GM19099 (cell line): ENCODE data around the gene XRCC1.

Source experiments
- POLR2A ChIP-seq: IDR thresholded peaks from 3 replicates; pipeline ENCODE4 v1.6.1; 2011; ENCODE audit warnings: low read depth; ENCODE audit not compliant: insufficient read length; ENCODE audit errors: extremely low read depth

Gene XRCC1

DNA sequence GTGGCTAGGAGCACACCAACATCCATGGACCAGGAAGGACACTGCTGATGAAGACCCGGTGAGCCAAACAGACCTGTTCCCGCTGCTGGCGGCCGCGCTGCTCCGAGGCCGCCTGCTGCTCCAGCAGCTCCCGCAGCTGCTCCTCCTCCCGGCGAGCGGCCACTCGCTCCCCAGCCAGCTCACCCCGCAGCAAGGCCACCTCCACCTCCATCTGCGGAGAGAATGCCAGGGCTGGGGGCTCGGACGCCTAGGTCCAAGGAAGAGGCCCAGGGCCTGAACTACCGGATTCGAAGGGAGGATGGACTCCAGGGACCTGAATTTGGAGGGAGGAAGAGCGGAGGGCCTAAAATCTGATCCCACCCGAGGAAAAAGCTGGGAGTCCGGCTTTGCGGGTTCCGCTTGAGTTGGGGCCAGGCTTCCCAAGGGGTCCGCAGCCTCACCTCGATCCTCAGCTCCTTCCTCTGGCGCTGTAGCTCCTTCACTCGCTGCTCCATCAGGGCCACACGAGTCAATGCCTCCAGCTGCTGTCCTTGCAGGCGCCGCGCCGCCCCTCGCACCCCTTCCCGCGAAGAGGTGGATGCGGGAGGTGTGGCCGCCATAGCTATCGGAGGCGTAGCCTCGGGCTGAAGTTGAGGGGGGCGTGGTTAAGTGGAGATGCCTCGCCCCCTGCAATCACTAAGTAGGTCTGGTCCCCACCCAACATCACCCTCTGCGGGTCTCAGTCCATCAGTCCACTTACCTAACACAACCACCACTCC, 73.5 kb downstream of the XRCC1 start:
- TF ChIP-seq POLR2A: no peak

DNA sequence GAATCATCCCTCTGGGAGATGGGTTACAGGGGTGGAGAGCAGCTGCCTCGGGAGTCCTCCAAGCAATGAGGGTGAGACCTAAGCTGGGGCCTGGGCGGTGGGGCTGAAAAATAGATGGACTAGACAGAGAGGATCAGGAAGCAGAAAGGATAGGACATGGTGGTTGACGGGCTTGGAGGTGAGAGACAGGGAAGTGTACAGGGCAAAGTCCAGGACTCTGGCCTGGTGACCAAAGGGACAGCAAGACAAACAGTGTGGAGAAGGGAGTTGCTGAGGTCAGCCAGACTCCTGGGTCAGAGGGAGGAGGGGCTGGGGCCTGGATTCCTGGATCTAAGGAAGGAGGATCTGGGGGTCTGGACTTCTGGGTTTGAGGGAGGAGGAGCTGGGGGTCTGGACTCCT, 76.3 kb downstream of the XRCC1 start:
- no peak for TF ChIP-seq POLR2A

DNA sequence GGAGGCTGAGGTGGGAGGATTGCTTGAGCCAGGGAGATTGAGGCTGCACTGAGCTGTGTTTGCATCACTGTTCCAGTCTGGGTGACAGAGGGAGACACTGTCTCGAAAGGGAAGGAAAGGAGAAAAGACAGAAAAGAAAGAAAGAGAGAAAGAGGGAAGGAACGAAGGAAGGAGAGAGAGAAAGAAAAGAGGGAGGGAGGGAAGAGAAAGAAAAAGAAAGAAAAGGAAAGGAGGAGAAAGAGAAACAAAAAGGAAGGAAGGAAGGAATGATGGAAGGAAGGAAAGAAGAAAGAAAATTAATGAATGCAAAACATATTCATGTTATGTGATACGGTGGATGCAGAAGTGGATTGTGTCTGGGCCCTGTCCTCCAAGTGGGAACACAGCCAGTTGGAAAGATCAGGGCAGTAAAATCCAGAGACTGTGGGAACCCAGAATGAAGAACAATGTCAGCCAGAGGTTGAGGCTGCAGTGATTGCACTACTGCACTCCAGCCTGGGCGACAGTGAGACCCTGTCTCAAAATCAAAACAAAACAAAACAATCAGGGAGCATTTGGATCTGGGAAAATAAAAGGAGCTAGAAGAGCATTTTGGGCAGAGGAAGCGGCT, 77.0 kb downstream of the XRCC1 start:
- no peak for TF ChIP-seq POLR2A

DNA sequence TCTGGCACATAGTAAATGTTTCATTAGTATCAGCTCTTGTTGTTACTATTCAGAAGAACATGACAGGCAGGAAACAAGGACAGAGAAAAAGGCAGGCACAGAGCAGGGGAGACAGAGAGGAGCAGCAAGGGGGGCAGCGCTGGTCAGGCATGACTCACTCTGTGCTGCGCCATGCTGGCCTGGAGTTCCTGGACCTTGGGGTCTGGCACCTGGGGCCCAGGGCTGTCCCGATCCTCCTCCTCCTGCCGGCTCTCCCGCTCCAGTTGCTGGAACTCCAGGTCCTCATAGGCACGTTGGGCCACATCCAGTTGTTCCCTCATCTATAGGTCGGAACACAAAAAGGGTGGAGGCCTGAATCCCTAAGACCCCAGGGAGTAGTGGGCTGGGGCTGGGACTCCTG, 78.4 kb downstream of the XRCC1 start:
- TF ChIP-seq POLR2A: no peak

DNA sequence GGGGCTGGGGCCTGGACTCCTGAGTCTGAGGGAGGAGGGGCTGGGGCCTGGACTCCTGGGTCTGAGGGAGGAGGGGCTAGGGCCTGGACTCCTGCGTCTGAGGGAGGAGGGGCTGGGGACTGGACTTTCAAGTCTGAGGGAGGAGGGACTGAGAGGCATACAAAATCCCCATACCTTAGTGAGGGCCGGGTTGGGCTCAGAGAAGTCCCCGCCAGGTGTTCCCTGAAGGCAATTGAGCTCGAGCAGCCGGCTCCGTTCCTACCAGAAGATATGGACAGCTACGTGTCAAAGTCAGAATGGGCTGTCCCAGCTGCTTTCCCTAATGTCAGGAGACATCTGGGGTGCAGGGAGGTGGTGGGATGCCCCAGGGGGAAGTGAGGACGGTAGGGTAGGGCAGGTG, 80.2 kb downstream of the XRCC1 start:
- no peak for TF ChIP-seq POLR2A
